H1 (cell line): ENCODE measurements around the gene MAPK1. TPM values are rescaled to one million over a fixed set of nuclear protein-coding genes. Genes with fewer than 3 reads are reported as not detected.

Experiments
- CHD7 ChIP-seq: fragments of 300-600 bp; sonication (generic); IDR thresholded peaks from 2 replicates; pipeline ENCODE4 v1.7.1; 2012; ENCODE audit warnings: low read length, moderate library complexity, mild to moderate bottlenecking, inconsistent platforms; ENCODE audit not compliant: insufficient replicate concordance
- JUND ChIP-seq: IDR thresholded peaks from 2 replicates; pipeline ENCODE4 v1.6.1; 2011; ENCODE audit warnings: mild to moderate bottlenecking, improper control_type of control experiment, low read length
- POLR2AphosphoS5 ChIP-seq: IDR thresholded peaks from 2 replicates; pipeline ENCODE4 v1.6.1; 2011; ENCODE audit warnings: low read depth, low read length
- SIRT6 ChIP-seq: IDR thresholded peaks from one replicate; pipeline ENCODE4 v1.7.1; 2012; ENCODE audit warnings: low read length, inconsistent platforms
- polyA plus RNA-seq, 7 experiments: library from polyadenylated mRNA; depleted of rRNA in 3 of 7; stranded (reverse) in 5 of 7; unstranded in 2 of 7; fragments of >200 nt in 5 of 7; fragments of 200-250 nt in 2 of 7; gene quantifications; 1 replicate in 5 of 7; 2 replicates in 1 of 7; 4 replicates in 1 of 7; pipeline versions ENCODE4 v1.2.1 to v1.2.3, GENCODE V29; 2011 to 2013; ENCODE audit warnings: missing spikeins in 2 of 7, mixed read lengths in 2 of 7
- total RNA-seq: library from RNA; stranded (reverse); fragmentation: NEBNext Ultra II Directional; extraction: Animal tissue kit (Norgen Biotek cat#: 25700); gene quantifications from 2 replicates; pipeline ENCODE4 v1.2.1, GENCODE V29; 2021

Gene MAPK1
- total and polyA plus RNA-seq, 2 of the 8 experiments (the other 6 are each of a cell fraction or from before 2014, with no cell fraction given) = 28.1 to 101 TPM

- TF ChIP-seq CHD7 = no peak
- TF ChIP-seq SIRT6 = no peak
- TF ChIP-seq POLR2AphosphoS5 = no peak
- TF ChIP-seq JUND = no peak
These were observed 108.4 kb downstream of the MAPK1 start (continued) for GRCh38 chr22:21759093-21759492.
